Stimulated activated CD8-positive, alpha-beta memory T cell treated with anti-CD3 and anti-CD28 coated beads, Interleukin-7, amount 100 ng/mL, for 24 hours (primary cell): ENCODE measurements around the gene MOK.

Experiments
- DNase-seq: peaks from one replicate; pipeline ENCODE4 v3.0.0-alpha.2; 2020; ENCODE audit warnings: low read depth

MOK gene

DNA sequence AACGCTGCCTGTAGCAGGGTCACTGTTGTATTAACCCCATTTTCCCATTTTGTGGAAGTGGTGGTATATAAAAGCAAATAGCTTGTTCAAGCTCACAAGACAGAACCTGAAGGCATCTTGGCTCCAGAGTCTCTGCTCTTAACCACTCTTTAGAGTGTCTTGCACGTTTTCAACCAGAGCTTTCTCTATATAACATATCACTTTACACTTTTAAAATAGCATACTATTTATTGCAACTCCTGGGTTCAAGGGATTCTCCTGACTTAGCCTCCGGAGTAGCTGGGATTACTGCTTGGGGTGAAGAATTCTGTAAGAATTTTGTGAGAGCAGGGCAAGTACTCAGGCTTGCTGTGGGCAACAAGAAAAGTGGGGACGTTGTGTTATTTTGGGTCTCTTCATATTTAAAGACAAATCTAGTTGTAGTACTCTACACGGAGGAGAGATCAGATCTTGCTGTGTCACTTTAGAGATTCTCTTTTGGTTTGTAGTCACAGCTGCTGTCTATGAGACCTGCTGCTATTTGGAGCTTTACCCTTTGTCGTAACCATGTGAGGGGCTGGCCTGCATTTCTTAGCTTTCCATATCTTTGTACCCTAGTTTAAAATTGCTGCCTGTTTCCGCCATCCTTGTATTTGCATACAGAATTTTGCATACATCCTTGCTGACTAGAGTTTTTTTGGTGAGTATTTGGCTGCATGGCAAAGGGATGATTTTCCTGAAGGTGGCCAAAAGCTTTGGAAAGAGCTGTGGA lies 124.5 kb downstream of the MOK start:
- DNase-seq = no peak
